GM12801 (cell line): Measurements from ENCODE around the gene CD52.

ENCODE experiments used
- CTCF ChIP-seq: IDR thresholded peaks from one replicate; pipeline ENCODE4 v1.5.1; 2011; ENCODE audit warnings: control low read depth; ENCODE audit not compliant: insufficient read length; ENCODE audit errors: extremely low read depth

CD52 gene

GRCh38 chr1:26317612-26318337 lies at the start of gene CD52:
TSS of gene CD52 (plus strand) at chr1:26317958. CDS start at chr1:26318018, 60 bp downstream.
- no peak for TF ChIP-seq CTCF

GRCh38 chr1:26268290-26269197 lies 49.2 kb upstream of the CD52 start:
- no peak for TF ChIP-seq CTCF

- no peak for TF ChIP-seq CTCF
These were observed 48.6 kb upstream of the CD52 start for GRCh38 chr1:26269198-26269550.

- TF ChIP-seq CTCF = no peak
These were observed 42.8 kb upstream of the CD52 start for GRCh38 chr1:26274801-26275425.

GRCh38 chr1:26275580-26276431 lies 42.0 kb upstream of the CD52 start:
- no peak for TF ChIP-seq CTCF

GRCh38 chr1:26276432-26276838 lies 41.3 kb upstream of the CD52 start:
- no peak for TF ChIP-seq CTCF
